ENCODE measurements around the gene HPSE2. TPM values are rescaled to one million over a fixed set of nuclear protein-coding genes. Genes with fewer than 3 reads are reported as not detected.

Gene HPSE2
- total RNA-seq, 2 experiments from 2014 or later, result not detected

DNA sequence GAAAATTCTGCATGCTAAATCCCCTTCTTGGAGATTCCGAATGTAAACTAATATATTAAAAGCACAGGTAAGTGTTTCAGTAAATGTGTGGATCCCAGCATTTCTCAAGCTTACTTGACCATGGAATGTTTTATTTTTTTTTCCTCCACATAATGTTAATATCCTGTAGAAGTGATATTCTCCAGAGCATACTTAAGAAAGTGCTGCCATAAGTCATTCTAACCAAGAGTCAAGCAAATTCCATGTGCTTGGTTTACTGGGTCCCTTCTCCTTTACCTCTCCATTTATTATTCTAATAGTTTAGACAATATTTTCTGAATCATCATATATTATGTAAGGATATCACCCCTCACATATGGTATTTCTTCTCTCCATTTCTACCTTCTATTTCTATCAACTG lies 522.1 kb downstream of the HPSE2 start:
- Mint-ChIP-seq H3K27ac (no peak overlapping the region), H3K27me3 (peaks cover 5% of the 10 kb centered on the region), H3K4me3 (no peak overlapping the region), H3K36me3 (ENCODE audit: low read depth) (no peaks in the 10 kb centered on the region), H3K9me3 (no peaks in the 10 kb centered on the region), H3K4me1 (ENCODE audit: low read depth) (no peaks in the 10 kb centered on the region)
- ChIA-PET CTCF (no interaction called here), POLR2A (no interaction called here)
- intact Hi-C loops (cut with micrococcal nuclease), result no loop called here
- no peak for ATAC-seq
- TF ChIP-seq CTCF (IDR thresholded peaks at IDR 0.05), result no peak
- no peak for DNase-seq

DNA sequence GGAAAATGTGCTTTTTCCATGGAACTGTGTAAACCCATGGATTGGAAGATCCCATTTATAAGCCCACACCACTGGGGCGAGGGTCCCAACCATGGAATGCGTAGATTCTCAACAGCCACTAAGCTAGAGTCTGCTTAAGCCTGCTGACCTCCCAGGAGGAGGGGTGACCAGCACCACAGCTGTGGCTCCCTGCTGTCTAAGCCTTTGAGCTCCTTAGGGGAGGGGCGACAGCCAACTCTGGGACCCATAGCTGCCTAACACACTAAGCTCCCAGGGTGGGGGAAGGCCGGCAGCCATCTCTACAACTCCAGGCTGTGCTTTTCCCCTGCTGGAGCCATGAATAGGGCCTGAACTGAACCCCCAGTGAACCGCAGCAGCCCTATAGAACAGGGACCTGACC lies 539.1 kb downstream of the HPSE2 start:
- POLR2A ChIA-PET, result no interaction called here
- Mint-ChIP-seq H3K36me3 (ENCODE audit: low read depth) (no peaks in the 10 kb centered on the region), H3K27me3 (peaks cover 8% of the 10 kb centered on the region), H3K4me1 (ENCODE audit: low read depth) (no peaks in the 10 kb centered on the region), H3K4me3 (no peak overlapping the region), H3K9me3 (no peaks in the 10 kb centered on the region), H3K27ac (no peak overlapping the region)
- TF ChIP-seq CTCF (IDR thresholded peaks at IDR 0.05), result no peak
- ATAC-seq (no peak), DNase-seq (no peak)
- CTCF ChIA-PET, result no interaction called here
- intact Hi-C loops (cut with micrococcal nuclease), result no loop called here

GRCh38 chr10:98694883-98695282 lies 540.8 kb downstream of the HPSE2 start:
- ChIA-PET POLR2A (interaction anchor here (0.7 kb wide), 1 partner anchor 11 kb away, joined by 3 read pairs; no protein-coding TSS in a partner anchor), CTCF (no interaction called here)
- no peaks in the 10 kb centered on the region for H3K4me1 Mint-ChIP-seq (ENCODE audit: low read depth)

GRCh38 chr10:98694014-98694413 lies 541.6 kb downstream of the HPSE2 start:
- TF ChIP-seq CTCF (IDR thresholded peaks at IDR 0.05), result no peak
- H3K4me1 Mint-ChIP-seq (ENCODE audit: low read depth), result no peaks in the 10 kb centered on the region
- peaks cover 3% of the 10 kb centered on the region for H3K9me3 Mint-ChIP-seq
- intact Hi-C loops (cut with micrococcal nuclease), result no loop called here
- no peaks in the 10 kb centered on the region for H3K36me3 Mint-ChIP-seq (ENCODE audit: low read depth)
- peaks cover 8% of the 10 kb centered on the region for H3K27me3 Mint-ChIP-seq
- no peak overlapping the region for H3K4me3 Mint-ChIP-seq
- ATAC-seq (no peak), DNase-seq (no peak)
- ChIA-PET POLR2A (interaction anchor here (0.7 kb wide), 1 partner anchor 12 kb away, joined by 3 read pairs; no protein-coding TSS in a partner anchor), CTCF (no interaction called here)
- H3K27ac Mint-ChIP-seq, result no peak overlapping the region

More at GRCh38 chr10:98694883-98695282, 540.8 kb downstream of the HPSE2 start:
- ATAC-seq (no peak), DNase-seq (no peak)
- no peak overlapping the region for H3K4me3 Mint-ChIP-seq
- H3K36me3 Mint-ChIP-seq (ENCODE audit: low read depth), result no peaks in the 10 kb centered on the region
- H3K27ac Mint-ChIP-seq, result no peak overlapping the region
- no peak for TF ChIP-seq CTCF (IDR thresholded peaks at IDR 0.05)
- peaks cover 8% of the 10 kb centered on the region for H3K27me3 Mint-ChIP-seq
- H3K9me3 Mint-ChIP-seq, result no peaks in the 10 kb centered on the region
- intact Hi-C loops (cut with micrococcal nuclease), result no loop called here

GRCh38 chr10:98687685-98688084 lies 548.0 kb downstream of the HPSE2 start:
- no peak for DNase-seq
- intact Hi-C loops (cut with micrococcal nuclease), result no loop called here
- CTCF ChIA-PET, result no interaction called here
- Mint-ChIP-seq H3K36me3 (ENCODE audit: low read depth) (no peaks in the 10 kb centered on the region), H3K4me1 (ENCODE audit: low read depth) (no peaks in the 10 kb centered on the region), H3K27me3 (peaks cover 3% of the 10 kb centered on the region), H3K27ac (no peak overlapping the region), H3K4me3 (no peak overlapping the region), H3K9me3 (peaks cover 6% of the 10 kb centered on the region)
- no peak for TF ChIP-seq CTCF (IDR thresholded peaks at IDR 0.05)
- POLR2A ChIA-PET, result no interaction called here
- ATAC-seq, result no peak
